ENCODE data around the gene CAPN5. TPM values are rescaled to one million over a fixed set of nuclear protein-coding genes. Genes with fewer than 3 reads are reported as not detected.

CAPN5 gene
- total and polyA plus RNA-seq, 10 donors = 0.80 to 9.2 (median 4.6) TPM

- WGBS, 5 donors = 94 to 99% (median 99%) methylated on average over 4 of the region's 4 CpGs
- Histone ChIP-seq H3K4me3 (no peak overlapping the region), H3K4me1 (peaks cover 0 to 30% (median 3%) of the 10 kb centered on the region in 6 donors), H3K9me3 (no peaks in the 10 kb centered on the region), H3K27me3 (replicated peaks in 1 of 7) (peaks cover 0 to 27% (median 13%) of the 10 kb centered on the region in 7 donors), H3K36me3 (no peaks in the 10 kb centered on the region), H3K27ac (no peak overlapping the region)
- intact Hi-C loops (cut with DNase I; ENCODE audit: low total_unique reads) = no loop called here
- no peak for DNase-seq
- TF ChIP-seq CTCF (IDR thresholded peaks at IDR 0.05 in 8 of 11, conservative IDR thresholded peaks at IDR 0.05 in 3 of 11) (no peak), POLR2A (IDR thresholded peaks at IDR 0.05) (no peak), POLR2AphosphoS5 (IDR thresholded peaks at IDR 0.05) (no peak)
Observed at GRCh38 chr11:77141475-77141874, 74.7 kb downstream of the CAPN5 start.

GRCh38 chr11:77142091-77142975 lies 75.6 kb downstream of the CAPN5 start:
- 78 to 91% (median 89%) methylated on average over 9 to 11 of the region's 11 CpGs for WGBS, 5 donors
- Histone ChIP-seq H3K36me3 (no peaks in the 10 kb centered on the region), H3K27ac (no peak overlapping the region), H3K27me3 (replicated peaks in 1 of 7) (peaks cover 0 to 19% (median 13%) of the 10 kb centered on the region in 7 donors), H3K4me1 (peaks cover 0 to 32% (median under 1%) of the 10 kb centered on the region in 6 donors), H3K9me3 (no peaks in the 10 kb centered on the region), H3K4me3 (no peak overlapping the region)
- TF ChIP-seq CTCF (IDR thresholded peaks at IDR 0.05 in 8 of 11, conservative IDR thresholded peaks at IDR 0.05 in 3 of 11) (no peak), POLR2A (IDR thresholded peaks at IDR 0.05) (no peak), POLR2AphosphoS5 (IDR thresholded peaks at IDR 0.05) (no peak)
- no peak for DNase-seq
- intact Hi-C loops (cut with DNase I; ENCODE audit: low total_unique reads) = no loop called here

DNA sequence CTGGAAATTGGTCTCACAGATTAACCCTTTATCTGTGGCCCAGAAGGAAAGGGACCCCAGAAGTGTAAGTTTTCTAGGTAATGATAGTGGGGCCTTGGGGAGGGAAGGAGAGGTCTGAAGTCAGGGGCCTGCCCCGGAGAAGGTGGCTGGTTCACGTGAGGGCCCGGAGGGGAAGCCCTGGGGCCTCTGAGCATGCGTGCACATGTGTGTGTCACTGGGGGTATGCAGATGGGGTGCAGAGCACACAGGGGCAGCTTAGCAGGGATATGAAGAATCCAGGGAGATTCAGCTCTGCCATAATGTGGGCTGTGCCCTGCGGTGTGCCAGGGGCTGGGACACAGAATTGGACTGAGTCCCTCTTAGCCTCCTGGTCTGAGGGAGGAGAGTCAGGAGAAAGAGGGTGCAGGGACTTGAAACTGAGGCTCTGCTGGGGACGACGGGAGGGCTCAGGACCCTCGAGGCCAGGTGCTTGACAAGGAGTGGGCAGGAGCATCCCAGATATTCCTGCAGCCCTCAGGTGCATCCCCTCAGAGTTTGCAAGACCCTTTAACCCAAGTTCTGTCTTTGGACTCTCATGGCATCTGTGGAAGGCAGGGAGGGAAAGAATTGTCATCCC lies 76.7 kb downstream of the CAPN5 start:
- Histone ChIP-seq H3K4me1 (peaks cover 0 to 33% (median 4%) of the 10 kb centered on the region in 6 donors), H3K27me3 (replicated peaks in 1 of 7) (peaks cover 0 to 16% (median under 1%) of the 10 kb centered on the region in 7 donors), H3K36me3 (no peaks in the 10 kb centered on the region), H3K9me3 (no peaks in the 10 kb centered on the region), H3K4me3 (no peak overlapping the region), H3K27ac (no peak overlapping the region)
- intact Hi-C loops (cut with DNase I; ENCODE audit: low total_unique reads) = no loop called here
- TF ChIP-seq CTCF (IDR thresholded peaks at IDR 0.05 in 8 of 11, conservative IDR thresholded peaks at IDR 0.05 in 3 of 11) = no peak
- TF ChIP-seq POLR2AphosphoS5 (IDR thresholded peaks at IDR 0.05) = no peak
- TF ChIP-seq POLR2A (IDR thresholded peaks at IDR 0.05) = no peak
- DNase-seq = no peak
- 85 to 90% (median 88%) methylated on average over 8 of the region's 8 CpGs for WGBS, 5 donors
